Lower lobe of right lung (tissue), 2 donors: ENCODE results near the gene MLANA. TPM values are rescaled to one million over a fixed set of nuclear protein-coding genes. Genes with fewer than 3 reads are reported as not detected.
"Not testable (repeated sequence)": the region's sequence is repeated elsewhere in the genome, so short reads cannot be mapped to it uniquely, and the experiment has no call there.

Experiments used
- ATAC-seq, 2 donors: fragments of 200-7000 bp; cut with Tn5 transposase; one replicate each; pipeline ENCODE4 v1.9.1; 2020 to 2022; ENCODE audit warnings: mild to moderate bottlenecking in 2 of 2, moderate library complexity in 2 of 2
- DNase-seq: peaks from one replicate; pipeline ENCODE4 v3.0.0-alpha.2; 2020
- H3K27ac ChIP-seq: fragments of 200-600 bp; one replicate; pipeline ENCODE4 v1.8.0; 2022
- H3K27me3 ChIP-seq: fragments of 200-600 bp; one replicate; pipeline ENCODE4 v1.8.0; 2022; ENCODE audit warnings: low read depth
- H3K36me3 ChIP-seq: fragments of 200-600 bp; one replicate; pipeline ENCODE4 v1.8.0; 2022; ENCODE audit warnings: mild to moderate bottlenecking
- H3K4me1 ChIP-seq: fragments of 200-600 bp; one replicate; pipeline ENCODE4 v1.8.0; 2022
- H3K4me3 ChIP-seq: fragments of 200-600 bp; one replicate; pipeline ENCODE4 v1.8.0; 2022; ENCODE audit warnings: mild to moderate bottlenecking
- H3K9me3 ChIP-seq: fragments of 200-600 bp; one replicate; pipeline ENCODE4 v1.8.0; 2022
- intact Hi-C: fragments of 100-400 bp; cut with DNase I; formaldehyde crosslinking; loops from one replicate; pipeline ENCODE4 v1.11.0; 2022
- total RNA-seq: library from RNA; stranded (reverse); fragmentation: NEBNext Ultra II Directional; extraction: Animal tissue kit (Norgen Biotek cat#: 25700); gene quantifications from one replicate; pipeline ENCODE4 v1.2.1, GENCODE V29; 2021
- TF ChIP-seq, protein P1 (sequence below): fragments of 200-600 bp; IDR thresholded peaks from one replicate; pipeline ENCODE4 v1.8.0; 2022; ENCODE audit warnings: antibody characterized with exemption, mild to moderate bottlenecking
- donor health status: DM: no; HTN: yes; CAD: no; lungs with severe emphysema.

The MLANA gene
- total RNA-seq, 1 donor from 2014 or later, result not detected

DNA sequence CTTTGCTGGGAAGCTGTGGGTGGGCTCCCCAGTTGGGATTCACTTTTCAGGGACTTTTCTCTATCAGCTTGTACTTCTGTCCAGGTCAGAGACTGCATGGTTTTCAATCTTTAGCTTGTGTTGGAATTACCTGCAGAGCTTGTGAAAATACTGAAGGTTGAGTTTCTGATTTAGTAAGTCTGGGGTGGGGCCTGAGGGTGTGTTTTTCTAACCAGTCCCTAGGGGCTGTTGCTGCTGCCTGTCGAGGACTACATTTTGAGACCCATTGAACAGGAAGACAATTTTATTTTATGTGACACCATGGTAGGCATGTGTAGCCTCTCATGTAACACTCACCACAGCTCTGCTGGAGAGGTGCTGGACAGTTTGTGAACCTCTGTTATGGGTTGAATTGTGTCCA lies 14.7 kb upstream of the MLANA start:
- ATAC-seq, result no peak

DNA sequence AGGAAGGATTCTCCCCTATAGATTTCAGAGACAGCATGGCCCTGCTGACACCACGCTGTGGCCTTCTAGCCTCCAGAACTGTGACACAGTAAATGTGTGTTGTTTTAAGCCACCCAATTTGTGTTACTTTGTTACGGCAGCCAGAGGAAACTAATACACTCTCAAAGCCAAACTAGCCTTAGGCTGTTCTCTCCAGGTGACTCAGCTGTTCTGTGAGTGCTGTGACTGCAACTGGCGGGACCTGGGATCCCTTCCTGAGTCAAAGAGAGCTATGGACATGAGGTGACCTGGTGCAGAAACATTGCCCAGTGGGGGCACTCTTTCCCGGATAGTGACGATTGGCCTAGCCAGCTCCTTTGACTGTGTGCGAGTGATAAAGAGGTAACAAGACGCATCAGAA lies 14.0 kb upstream of the MLANA start:
- no peaks in the 10 kb centered on the region for H3K27me3 ChIP-seq
- no peak for ATAC-seq
- no peaks in the 10 kb centered on the region for H3K4me1 ChIP-seq
- TF ChIP-seq, protein P1, sequence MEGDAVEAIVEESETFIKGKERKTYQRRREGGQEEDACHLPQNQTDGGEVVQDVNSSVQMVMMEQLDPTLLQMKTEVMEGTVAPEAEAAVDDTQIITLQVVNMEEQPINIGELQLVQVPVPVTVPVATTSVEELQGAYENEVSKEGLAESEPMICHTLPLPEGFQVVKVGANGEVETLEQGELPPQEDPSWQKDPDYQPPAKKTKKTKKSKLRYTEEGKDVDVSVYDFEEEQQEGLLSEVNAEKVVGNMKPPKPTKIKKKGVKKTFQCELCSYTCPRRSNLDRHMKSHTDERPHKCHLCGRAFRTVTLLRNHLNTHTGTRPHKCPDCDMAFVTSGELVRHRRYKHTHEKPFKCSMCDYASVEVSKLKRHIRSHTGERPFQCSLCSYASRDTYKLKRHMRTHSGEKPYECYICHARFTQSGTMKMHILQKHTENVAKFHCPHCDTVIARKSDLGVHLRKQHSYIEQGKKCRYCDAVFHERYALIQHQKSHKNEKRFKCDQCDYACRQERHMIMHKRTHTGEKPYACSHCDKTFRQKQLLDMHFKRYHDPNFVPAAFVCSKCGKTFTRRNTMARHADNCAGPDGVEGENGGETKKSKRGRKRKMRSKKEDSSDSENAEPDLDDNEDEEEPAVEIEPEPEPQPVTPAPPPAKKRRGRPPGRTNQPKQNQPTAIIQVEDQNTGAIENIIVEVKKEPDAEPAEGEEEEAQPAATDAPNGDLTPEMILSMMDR, result no peak
- no peaks in the 10 kb centered on the region for H3K9me3 ChIP-seq
- H3K27ac ChIP-seq, result no peak overlapping the region
- H3K36me3 ChIP-seq, result no peaks in the 10 kb centered on the region
- no peak for DNase-seq
- intact Hi-C loops, result no loop called here
- H3K4me3 ChIP-seq, result no peak overlapping the region

More for the DNA sequence above, 14.7 kb upstream of the MLANA start:
- no peak overlapping the region for H3K27ac ChIP-seq
- intact Hi-C loops, result no loop called here
- no peaks in the 10 kb centered on the region for H3K36me3 ChIP-seq
- no peaks in the 10 kb centered on the region for H3K4me1 ChIP-seq
- TF ChIP-seq, protein P1, result no peak
- H3K9me3 ChIP-seq, result no peaks in the 10 kb centered on the region
- no peaks in the 10 kb centered on the region for H3K27me3 ChIP-seq
- H3K4me3 ChIP-seq, result no peak overlapping the region
- no peak for DNase-seq

DNA sequence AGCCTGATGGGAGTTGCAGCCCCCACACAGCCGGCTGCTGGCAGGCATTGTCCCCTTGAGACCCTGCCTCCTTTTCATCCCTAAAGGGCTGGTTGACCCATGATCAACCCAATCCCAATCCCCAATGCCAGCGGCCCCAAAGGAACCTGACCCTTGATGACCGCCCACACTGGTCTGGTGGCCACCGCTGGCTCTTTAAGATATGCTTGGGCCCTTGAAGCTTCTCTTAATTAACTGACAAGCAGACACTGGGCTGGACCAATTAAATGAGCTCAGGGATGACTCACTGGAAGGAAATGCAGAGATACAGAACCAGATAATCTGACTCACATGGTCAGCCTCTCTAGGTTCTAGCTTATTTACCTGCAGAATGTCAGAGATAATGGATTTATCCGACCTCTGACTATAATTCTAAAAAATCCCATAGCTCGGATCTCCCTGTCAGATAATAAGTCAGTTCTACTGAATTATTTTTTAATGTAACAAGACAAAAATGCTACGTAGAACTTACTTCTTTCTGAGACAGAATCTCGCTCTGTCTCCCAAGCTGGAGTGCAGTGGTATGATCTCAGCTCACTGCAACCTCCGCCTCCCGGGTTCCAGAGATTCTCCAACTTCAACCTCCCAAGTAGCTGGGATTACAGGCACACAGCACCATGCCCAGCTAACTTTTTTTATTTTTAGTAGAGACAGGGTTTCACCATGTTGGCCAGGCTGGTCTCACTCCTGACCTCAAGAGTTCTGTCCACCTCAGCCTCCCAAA lies 11.1 kb upstream of the MLANA start:
- TF ChIP-seq, protein P1, result no peak
- H3K4me1 ChIP-seq, result no peaks in the 10 kb centered on the region
- H3K4me3 ChIP-seq, result no peak overlapping the region
- ATAC-seq, result no peak
- no peak for DNase-seq
- intact Hi-C loops, result loop anchor here (10.0 kb wide), 1 partner anchor 175 kb away; no protein-coding TSS in a partner anchor
- H3K9me3 ChIP-seq, result no peaks in the 10 kb centered on the region
- no peak overlapping the region for H3K27ac ChIP-seq
- H3K27me3 ChIP-seq, result no peaks in the 10 kb centered on the region
- no peaks in the 10 kb centered on the region for H3K36me3 ChIP-seq

DNA sequence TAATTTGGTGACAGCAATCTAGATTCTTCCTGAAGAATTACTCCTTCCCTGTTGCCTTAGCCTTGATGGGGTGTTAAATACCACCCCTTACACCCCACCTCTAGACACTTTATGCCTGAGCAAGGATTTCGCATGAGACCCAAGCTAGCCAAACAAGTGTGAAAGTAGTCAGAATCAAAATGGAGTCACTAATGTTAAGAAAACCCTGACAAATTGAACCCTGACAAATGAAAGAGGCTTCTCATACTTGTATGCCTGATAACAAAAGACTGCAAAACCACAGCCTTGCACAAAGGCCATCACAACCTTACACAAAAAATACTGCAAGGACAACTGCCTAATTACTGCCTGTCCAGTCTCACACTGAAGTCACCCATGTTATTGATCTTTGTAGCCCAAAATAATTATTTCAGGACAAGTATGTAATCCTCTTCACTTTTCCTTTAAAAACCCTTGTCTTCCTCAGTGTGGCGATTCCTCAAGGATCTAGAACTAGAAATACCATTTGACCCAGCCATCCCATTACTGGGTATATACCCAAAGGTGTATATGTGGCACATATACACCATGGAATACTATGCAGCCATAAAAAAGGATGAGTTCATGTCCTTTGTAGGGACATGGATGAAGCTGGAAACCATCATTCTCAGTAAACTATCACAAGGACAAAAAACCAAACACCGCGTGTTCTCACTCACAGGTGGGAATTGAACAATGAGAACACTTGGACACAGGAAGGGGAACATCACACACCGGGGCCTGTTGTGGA lies 8.3 kb upstream of the MLANA start:
- not testable (repeated sequence) for ATAC-seq, H3K27ac ChIP-seq, DNase-seq, H3K4me3 ChIP-seq, H3K9me3 ChIP-seq, H3K27me3 ChIP-seq, H3K36me3 ChIP-seq, H3K4me1 ChIP-seq
- intact Hi-C loops, result loop anchor here (10.0 kb wide), 1 partner anchor 172 kb away; no protein-coding TSS in a partner anchor

DNA sequence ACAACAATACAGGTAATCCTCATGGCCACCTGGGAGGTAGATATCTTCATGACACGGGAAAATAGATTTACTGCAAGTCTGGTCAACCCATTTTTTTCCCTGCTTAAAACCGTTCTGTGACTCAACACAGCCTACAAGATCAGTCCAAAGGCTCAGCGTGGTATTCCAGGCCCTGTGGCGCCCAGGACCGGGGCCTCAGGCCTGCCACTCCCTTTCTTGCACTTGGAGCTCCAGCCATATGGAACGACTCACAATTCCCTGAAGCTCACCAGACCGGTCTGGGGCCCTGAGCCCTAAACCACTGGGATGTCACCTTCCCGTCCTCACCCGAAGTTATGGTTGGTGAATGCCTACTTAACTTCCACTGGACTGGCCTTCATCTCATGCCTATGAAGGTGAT lies 6.5 kb upstream of the MLANA start:
- Histone ChIP-seq H3K36me3 (no peaks in the 10 kb centered on the region), H3K27me3 (no peaks in the 10 kb centered on the region), H3K4me3 (no peak overlapping the region), H3K9me3 (no peaks in the 10 kb centered on the region), H3K4me1 (no peaks in the 10 kb centered on the region), H3K27ac (no peak overlapping the region)
- ATAC-seq, result no peak
- TF ChIP-seq, protein P1, result no peak
- intact Hi-C loops, result loop anchor here (10.0 kb wide), 1 partner anchor 171 kb away; no protein-coding TSS in a partner anchor
- no peak for DNase-seq
